LHCN-M2 (cell line): Measurements from ENCODE around the gene ARHGEF1. TPM values are rescaled to one million over a fixed set of nuclear protein-coding genes. Genes with fewer than 3 reads are reported as not detected.
"Not testable (repeated sequence)": the region's sequence is repeated elsewhere in the genome, so short reads cannot be mapped to it uniquely, and the experiment has no call there.

ENCODE experiments used
- DNase-seq: peaks from one replicate; pipeline ENCODE4 v3.0.0-alpha.2; 2012; ENCODE audit warnings: low read depth
- total RNA-seq: library from RNA; depleted of rRNA; stranded (reverse); fragments of >200 nt; gene quantifications from 2 replicates; pipeline ENCODE4 v1.2.3, GENCODE V29; 2014

The ARHGEF1 gene
- total RNA-seq, 1 experiment from 2014 or later, result 58.2 TPM

DNA sequence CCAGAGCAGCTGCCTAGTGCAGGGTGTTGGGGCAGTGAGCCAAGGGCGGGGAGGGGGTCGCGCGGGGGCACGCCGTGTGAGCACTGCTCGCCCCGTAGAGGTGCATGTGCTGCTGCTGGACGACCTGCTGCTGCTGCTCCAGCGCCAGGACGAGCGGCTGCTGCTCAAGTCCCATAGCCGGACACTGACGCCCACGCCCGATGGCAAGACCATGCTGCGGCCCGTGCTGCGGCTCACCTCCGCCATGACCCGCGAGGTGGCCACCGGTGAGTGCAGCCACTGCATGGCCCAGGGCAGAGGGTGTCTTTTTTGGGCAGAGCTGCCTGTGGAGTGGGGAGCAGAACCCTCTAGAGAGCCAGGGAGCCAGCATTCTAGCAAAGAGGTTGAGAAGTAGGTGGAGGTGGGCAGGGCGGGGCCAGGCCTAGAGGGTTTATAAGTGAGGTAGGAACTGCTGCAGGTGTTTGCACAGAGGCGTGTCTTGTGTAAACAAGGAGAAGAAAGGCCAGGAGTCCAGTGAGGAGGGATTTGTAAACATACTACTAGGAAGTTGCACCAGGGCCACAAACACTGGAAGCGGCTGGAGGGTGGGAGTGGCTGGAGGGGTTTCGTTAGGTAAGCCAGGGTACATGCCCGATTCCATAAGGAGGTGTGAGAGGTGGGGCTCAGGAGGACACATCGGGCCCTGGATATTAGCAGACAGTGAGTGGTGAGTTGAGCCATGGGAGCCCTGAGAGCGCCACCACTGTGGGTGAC lies 21.3 kb downstream of the ARHGEF1 start:
- no peak for DNase-seq

DNA sequence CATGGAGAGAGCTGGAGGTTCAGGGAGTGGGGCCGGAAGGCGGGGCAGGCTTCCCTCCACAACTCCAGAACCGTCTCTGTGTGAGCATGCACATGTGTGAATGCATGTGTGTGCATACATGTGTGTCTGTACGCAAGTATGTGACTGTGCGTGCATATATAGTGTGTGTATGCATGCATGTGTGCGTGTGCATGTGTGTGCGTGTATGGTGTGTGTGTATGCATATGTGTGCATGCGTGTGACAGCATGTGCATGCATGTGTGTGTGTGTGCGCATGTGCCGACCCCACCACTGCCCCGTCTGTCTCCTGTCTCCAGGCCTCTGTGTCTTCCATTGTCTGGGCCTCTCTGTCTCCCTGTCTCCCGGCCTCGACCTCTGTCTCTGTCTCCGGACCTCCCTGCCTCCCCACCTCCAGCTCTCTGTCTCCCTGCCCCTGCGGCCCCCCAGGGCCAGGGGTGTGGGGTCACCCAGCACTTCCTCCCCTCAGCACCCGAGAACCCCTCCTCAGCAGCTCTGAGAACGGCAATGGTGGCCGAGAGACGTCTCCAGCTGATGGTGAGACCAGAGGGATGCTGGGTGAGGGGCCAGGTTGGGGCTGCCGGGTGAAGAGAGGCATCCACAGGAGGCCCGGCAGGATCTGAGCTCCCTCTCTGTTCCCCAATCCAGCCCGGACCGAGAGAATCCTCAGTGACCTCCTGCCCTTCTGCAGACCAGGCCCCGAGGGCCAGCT lies 22.5 kb downstream of the ARHGEF1 start:
- no peak for DNase-seq

DNA sequence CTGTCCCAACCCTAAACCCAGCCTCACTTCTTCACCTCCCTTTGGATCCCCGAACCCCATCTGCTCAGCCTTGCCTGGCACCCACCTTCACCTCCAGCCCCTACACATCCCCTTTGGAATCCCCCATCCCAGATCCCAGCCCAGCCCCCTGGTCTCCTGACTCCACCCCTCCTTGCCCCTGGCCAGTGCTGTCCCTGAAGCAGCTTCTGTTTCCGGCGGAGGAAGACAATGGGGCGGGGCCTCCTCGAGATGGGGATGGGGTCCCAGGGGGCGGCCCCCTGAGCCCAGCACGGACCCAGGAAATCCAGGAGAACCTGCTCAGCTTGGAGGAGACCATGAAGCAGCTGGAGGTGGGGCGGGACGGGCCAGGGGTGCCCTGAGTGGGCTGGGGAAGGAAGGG lies 23.3 kb downstream of the ARHGEF1 start:
- no peak for DNase-seq

DNA sequence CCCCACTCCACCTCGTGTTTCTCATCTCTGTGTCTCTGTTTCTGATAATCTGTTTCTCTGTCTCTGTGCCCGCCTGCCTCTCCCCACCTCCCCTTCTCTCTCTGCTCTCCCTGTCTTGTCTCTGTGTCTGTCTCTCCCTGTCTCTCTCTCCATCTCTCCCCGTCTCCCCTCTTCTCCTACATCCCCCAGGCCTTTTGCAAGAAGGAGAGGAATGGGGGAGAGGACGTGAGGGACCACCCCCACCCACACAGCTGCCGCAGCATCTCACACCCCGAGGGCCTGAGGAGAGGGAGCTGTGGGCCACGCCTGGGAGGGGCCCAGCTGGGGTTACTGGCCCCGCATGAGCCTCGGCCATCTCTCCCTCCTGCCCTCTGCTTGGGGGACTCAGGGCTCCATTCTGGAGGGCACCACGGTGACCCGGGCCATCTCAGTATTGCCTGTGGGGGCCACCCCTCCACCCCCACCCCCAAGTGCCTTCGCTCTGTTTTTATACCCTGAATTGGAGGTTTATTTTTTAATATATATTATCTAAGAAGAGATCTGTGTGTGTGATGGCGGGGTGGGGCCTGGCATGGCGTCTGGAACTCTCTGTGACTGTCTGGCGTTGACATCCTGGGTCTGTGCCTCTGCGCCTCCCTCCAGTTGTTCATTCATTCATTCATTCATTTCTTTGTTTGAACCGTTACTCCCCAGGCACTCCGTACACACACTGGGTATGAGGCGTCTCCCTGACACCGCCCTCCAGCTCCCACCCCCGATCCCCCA lies 24.1 kb downstream of the ARHGEF1 start:
- no peak for DNase-seq

DNA sequence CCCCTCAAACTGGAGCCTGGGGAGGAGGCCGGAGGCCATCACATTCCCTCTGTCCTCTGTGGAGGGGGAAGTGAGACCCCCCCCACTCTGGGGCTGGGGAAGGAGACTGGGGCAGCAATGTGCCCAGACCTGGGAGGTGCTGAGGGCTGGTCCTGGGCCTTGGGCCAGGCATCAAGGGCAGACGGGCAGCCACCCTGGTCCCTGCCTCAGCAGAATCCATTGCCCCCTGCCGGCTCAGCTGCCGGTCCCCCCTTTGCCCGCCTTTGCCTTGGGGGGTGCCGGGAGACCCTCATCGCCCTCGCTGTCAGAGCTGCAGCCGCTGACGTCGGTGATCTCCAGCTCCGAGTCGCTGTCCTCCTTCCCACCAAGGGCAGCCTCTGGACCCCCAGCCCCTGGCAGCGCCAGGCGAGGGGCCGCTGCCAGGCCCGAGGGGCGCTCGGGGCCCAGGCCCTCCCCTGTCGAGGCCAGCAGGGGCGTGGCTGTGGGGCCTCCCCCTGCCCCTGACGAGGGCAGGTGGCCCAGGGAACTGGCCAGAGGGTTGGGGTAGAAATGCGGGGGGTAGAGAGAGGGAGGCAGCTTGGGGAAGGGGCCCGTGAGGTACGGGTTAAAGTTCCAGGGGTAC lies 25.1 kb downstream of the ARHGEF1 start:
- no peak for DNase-seq

DNA sequence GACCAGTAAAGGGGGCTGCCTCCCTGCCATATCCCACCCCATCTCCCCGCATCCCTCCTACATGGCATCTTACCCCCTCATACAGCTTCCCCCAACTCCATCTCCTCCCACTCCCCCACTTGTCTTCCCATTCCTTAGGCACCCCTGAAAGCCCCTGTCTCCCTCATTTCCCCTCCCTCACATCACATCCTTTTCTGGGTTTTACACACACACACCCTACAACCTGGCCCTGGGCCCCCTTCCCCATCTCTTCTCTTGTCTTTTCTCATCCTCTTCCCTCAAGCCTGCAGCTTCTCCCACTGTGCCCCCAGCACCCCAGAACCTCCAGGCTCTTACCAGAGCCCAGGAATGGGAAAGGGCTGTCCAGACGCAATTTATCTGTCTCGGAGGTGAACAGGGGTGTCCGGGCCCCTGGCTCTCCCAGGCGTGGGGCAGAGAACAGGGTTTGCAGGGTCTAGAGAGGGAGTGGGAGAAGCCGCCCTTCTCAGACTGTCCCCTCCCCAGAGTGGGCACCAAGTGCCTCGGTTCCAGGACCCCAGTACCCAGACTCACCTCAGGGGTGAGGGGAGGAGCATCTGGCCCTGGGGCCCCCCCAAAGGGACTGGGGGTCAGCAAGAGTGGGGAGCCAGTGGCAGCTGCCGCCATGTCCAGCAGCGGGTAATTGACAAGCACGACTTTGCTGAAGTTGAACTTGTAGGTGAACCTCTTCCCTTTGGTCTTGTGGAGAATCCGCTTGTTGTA lies 25.9 kb downstream of the ARHGEF1 start:
- no peak for DNase-seq

DNA sequence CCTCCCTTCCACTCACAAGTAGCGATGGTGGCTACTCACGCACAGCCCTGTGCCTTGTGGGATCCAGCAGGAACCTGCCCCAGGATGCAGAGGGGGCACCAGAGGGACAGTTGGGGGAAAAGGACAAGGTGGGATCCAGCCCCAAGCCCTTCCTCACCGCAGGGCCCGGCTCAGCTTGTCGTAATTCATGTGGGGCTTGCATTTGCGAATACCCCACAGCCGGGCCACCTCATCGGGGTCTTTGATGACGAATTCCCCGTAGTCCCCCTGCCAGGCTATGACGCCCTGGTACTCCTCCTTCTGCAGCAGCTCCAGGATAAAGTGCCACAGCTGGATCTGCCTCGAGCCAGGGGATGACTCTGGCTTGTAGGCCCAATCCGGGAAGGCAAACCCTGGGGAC lies 26.7 kb downstream of the ARHGEF1 start:
- DNase-seq, result no peak

DNA sequence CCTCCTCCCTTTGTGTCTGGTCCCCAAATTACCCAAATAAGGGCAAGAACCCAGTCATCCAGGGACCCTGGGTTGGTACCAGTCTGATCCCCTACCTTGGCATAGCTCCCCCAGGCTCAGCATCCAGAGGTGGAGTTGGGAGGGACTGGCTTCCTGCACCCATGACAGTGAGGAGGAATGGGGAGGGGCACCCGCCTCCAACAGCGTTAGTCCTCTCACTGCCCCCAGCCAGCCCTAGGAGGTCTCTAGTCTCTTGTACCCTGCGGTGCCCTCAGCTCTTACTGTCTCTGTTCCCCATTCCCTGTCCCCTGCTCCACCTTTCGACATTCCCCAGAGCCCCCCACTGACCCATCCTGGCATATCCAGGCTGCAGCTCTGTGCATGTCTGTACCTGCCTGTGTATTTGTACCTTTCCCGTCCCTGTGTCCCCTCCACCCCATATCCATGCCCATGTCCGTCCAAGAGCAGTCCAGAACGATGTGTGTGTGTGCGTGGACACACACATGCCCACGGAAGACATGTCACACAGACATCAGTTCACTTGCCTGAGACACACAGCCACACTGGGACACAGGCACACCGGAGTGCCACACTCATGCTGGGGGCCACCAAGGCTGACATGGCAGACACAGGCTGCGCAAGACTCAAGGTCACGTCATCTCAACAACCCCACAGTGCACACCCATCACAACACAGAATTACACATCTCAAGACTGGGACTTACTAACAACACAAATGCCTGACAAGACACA lies 27.4 kb downstream of the ARHGEF1 start:
- DNase-seq, result no peak

DNA sequence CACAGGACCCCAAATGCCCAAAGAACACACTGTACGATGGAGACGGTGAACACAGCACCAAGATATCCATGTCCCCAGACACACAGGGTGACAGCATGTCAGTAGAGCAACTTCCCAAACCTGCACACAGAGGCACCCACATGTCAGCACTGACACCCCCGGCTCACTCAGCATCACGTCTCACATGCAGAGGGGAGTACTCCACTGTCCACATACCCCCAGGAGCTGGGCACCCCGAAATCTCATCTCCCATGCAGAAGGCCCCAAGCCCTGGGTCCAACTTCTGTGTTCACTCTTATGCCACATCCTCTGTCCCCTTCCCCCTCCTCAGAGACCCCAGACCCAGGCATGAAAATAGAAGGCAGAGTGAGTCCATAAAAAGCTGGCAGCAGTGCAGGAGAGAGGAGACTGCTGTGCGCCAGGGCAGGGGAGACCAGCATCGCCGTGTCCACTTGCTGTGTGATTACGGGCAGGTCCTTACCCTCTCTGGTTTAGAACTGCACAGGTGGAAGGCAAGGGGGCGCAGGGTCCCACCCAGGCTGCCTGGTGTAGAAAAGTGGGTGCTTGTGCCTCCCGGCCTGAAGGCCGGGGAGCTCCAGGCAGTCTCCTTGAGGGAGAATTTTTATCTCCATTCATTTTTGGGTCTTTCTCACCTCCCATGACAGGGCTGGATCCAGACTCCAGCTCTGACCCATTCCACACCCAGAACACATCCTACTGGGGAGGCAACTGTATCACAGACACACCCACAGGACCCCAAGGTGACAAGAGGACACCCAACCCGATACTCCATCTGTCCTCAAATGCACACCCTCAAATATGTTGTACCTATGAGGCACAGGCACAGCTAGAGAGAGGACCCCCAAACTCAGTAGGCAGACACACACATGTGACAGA lies 28.3 kb downstream of the ARHGEF1 start:
- no peak for DNase-seq

DNA sequence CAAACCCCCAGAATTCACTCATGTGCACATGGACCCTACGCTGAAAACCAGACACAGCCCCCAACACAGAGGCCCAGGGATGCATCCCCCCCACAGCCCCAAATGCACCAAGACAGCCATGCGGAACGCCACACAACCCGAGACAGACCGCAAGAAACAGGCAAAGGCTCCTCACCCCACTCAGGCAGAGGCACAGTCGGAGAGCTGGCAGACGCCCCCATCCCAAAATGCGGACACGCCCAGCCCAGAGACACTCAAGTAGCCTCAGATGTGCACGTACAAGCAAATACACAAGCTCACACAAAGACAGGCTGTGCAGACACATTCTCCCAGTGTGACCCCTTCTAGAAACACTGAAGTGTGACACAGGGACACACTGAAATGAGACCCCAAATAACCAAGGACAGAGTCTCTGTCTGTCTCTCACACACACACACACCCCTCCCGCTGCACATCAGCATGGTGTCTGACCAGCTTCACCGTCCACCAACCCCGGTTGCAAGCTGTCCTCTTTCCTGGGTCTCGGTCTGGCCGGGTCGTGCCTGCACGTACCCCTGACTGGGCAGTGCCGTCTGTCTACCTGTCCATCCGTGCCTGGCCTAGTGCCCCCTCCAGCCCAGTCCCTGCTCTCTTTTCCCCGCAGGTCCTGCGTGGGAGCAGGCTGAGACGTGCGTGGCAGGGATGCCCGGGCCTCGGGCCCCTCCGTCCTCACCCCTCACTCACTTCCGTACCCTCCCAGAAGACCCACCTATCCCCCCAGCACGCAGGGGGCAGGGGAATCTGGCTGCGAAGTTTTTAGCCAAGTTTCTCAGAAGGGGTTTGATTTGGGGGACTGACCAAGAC lies 29.1 kb downstream of the ARHGEF1 start:
- DNase-seq, result no peak

DNA sequence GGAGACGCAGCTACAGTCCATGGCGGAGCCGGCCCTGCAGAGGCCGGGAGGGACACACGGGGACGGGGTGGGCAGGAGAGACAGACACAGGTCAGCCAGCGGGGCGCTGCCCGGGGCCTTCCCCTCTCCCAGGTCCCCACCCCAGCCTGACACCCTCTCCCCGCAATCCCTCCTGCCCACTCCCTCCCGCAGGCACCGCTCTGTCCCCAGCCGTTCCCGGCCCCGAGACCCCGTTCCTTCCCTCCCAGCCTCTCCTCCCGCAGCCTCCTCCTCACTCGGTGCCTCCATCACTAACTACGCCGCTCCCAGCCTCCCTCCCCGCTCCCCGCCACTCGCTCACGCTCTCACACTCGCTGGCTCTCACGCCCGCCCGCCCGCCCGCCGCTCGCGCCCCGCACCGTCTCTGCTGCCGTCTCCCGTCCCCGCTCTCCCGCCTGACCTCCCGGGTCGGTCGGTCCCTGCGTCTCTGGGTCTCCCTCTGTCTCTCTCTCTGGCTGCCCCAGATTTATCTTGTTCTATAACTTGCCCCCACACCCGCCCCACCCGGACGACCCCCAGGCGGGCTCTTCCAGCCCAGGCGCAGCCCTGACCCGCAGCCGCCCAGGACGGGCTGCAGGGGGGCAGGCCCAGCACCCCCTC lies 30.0 kb downstream of the ARHGEF1 start:
- no peak for DNase-seq

DNA sequence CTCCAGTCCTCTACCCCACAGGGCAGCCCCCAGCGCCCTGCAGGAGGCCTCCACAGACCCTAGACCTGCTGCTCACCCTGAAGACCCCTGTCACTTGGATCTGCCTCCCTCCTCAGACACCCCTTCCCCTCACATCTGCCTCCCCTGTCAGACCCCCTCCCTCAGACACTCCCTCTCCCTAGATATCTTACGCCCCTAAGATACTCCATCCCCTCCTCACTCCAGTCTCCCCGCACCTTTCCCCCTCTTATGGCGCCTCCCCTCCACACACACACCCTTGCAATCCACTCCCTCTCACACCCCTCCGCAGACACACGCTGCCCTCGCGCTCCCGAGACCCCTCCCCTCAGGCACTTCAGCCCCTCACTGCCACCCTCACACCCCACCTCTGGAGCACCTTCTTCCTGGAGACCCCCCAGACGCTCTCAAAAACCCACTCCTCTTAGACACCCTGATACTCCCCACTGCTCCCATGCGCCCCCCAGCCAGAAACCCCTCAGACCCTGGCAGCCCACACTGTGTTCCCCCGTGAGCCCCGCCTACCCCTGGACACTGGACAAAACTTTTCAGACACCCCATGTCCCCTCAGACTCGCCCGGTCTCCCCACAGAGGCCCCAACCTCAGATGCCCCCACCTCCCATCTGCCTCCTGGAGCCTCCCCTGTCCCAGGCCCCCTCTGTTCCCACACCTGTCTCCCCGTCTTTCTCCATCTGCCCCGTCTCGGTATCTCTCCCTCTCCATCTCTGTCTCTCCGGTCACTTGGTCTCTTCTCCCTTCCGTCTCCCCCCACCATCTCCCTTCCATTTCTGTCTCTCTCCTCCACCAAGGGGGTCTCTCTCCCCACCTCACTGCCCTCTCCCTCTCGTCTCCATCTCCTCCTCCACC lies 30.8 kb downstream of the ARHGEF1 start:
- no peak for DNase-seq

DNA sequence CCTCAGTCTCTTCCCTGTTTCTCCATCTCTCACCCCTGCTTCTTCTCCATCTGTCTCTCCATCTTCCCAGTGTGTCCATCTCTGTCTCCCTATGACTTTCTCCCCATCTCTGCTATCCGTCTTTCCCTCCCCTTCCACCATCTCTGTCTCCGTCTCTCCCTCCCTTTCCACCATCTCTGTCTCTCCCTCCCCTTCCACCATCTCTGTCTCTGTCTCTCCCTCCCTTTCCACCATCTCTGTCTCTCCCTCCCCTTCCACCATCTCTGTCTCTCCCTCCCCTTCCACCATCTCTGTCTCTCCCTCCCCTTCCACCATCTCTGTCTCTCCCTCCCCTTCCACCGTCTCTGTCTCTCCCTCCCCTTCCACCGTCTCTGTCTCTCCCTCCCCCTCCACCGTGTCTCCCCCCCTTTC lies 31.4 kb downstream of the ARHGEF1 start:
- not testable (repeated sequence) for DNase-seq

DNA sequence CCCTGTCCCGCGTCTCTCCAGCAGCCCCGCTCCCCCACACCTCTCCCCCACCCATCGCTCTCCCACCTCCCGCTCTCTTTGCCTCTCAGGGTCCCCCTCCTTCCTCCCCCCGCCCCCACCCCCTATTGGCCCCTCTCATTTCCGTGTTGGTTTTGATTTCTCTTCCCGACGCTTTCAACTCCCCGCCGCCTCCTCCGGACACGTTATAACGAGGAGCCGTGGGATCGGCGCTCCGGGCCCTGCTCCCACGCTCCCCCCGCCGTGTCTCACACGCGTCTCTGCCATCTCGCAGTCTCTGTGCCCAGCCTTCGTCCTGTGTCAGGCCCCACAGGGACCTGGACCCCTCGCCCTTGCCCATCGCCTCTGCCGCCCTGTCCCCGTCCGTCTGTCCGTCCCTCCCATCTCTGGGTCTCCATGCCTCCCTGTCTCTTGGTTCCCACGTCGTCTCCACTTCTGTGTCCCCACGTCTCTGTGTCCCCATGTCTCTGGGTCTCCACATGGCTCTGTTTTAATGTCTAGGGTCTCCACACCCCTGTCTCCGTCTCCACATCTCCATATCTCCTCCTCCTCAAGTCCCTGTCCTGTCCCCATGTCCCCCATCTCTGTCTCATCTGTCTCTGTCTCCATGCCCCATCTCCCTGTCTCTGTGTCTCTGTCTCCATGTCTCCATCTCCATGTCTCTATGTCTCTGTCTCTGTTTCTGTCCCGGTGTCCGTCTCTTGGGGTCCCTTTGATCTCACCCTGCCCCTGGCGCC lies 32.2 kb downstream of the ARHGEF1 start:
- DNase-seq, result no peak

DNA sequence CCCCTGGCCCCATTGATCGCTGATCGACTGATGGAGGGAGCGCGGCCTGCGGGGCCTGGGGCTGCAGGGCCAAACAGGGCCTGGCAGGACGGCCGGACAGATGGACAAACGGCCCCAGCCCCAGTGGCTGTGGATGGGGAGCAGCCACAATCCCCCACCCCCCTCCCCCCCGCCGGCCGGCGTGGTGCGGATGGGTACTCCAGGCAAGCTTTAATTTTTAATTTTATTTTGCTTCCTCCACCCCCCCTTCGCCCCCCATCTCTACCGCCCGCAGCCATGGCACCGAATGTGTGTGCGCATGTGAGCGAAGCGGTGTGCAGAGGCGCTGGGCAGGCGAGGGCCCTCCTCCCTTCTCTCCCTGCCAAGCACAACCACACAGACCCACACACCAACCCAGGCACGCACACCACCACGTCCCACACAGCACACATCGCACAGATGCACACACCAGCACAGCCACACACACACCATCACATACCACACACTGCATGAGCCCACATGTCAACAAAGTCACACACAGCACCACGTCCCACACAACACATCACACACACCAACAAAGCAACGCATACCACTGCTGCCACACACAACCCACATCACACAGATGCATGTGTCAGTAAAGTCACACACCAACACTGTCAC lies 32.9 kb downstream of the ARHGEF1 start:
- no peak for DNase-seq

DNA sequence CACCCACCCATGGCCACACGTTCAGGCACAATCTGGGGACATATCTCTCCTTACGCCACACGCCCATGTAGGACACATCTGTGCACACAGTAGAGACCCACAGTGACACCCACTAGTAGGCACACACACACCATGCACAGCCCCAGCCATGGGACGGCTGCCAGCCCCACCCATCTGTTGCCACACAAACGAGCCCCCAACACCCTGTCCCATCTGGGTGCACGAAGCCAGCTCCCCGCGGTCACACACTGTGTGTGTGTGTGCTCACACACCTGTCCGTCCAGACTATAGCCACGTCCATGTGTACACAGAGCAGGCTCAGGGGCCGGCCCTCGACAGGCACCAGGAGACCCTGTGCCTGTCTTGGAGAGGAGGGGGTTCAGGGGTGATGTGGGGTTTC lies 34.7 kb downstream of the ARHGEF1 start:
- no peak for DNase-seq
